Large intestine (tissue), 3 donors: ENCODE data around the gene FAM13A. TPM values are rescaled to one million over a fixed set of nuclear protein-coding genes. Genes with fewer than 3 reads are reported as not detected.

Experiments used
- DNase-seq, 2 donors: peaks; one replicate each; pipeline versions ENCODE4 v3.0.0 to v3.0.0-alpha.2; 2013
- H3K27ac ChIP-seq: one replicate; pipeline ENCODE4 v1.5.1; 2013; ENCODE audit warnings: low read length
- H3K27me3 ChIP-seq: 2 replicates; pipeline ENCODE4 v1.6.1; 2013; ENCODE audit warnings: low read length; ENCODE audit not compliant: control insufficient read depth, insufficient read depth
- H3K36me3 ChIP-seq: 2 replicates; pipeline ENCODE4 v1.6.1; 2013; ENCODE audit warnings: low read length; ENCODE audit not compliant: control insufficient read depth, insufficient read depth
- H3K4me1 ChIP-seq: one replicate; pipeline ENCODE4 v1.6.1; 2013; ENCODE audit warnings: low read length; ENCODE audit not compliant: control insufficient read depth, insufficient read depth
- H3K4me3 ChIP-seq: one replicate; pipeline ENCODE4 v1.5.1; 2013; ENCODE audit warnings: low read length
- H3K9me3 ChIP-seq: one replicate; pipeline ENCODE4 v1.6.1; 2013; ENCODE audit warnings: mild to moderate bottlenecking, low read depth, low read length, moderate library complexity; ENCODE audit not compliant: control insufficient read depth
- WGBS: methylation state at CpG from one replicate; pipeline ENCODE4 v1.1.5; 2013; ENCODE audit warnings: low lambda C conversion rate; ENCODE audit not compliant: insufficient coverage; 5-methylcytosine and 5-hydroxymethylcytosine counted together
- polyA plus RNA-seq: library from polyadenylated mRNA; unstranded; fragments of 120-200 nt; gene quantifications from one replicate; pipeline ENCODE4 v1.2.1, GENCODE V29; 2013

The FAM13A gene
- polyA plus RNA-seq, 1 donor: 151 TPM

- Histone ChIP-seq H3K27ac (no peak overlapping the region), H3K27me3 (no peaks in the 10 kb centered on the region), H3K4me1 (no peaks in the 10 kb centered on the region), H3K36me3 (no peaks in the 10 kb centered on the region), H3K9me3 (no peaks in the 10 kb centered on the region), H3K4me3 (no peak overlapping the region)
- DNase-seq: no peak
- 100% methylated on average over 2 of the region's 4 CpGs for WGBS
These were observed 7.9 kb downstream of the FAM13A start for GRCh38 chr4:89048906-89049601.

GRCh38 chr4:89044147-89044900 lies 12.7 kb downstream of the FAM13A start:
- no peak for DNase-seq
- no peak overlapping the region for H3K27ac ChIP-seq
- no peaks in the 10 kb centered on the region for H3K27me3 ChIP-seq
- H3K9me3 ChIP-seq: no peaks in the 10 kb centered on the region
- H3K4me1 ChIP-seq: no peaks in the 10 kb centered on the region
- no peaks in the 10 kb centered on the region for H3K36me3 ChIP-seq
- WGBS: 100% methylated on average over 3 of the region's 7 CpGs
- H3K4me3 ChIP-seq: no peak overlapping the region

DNA sequence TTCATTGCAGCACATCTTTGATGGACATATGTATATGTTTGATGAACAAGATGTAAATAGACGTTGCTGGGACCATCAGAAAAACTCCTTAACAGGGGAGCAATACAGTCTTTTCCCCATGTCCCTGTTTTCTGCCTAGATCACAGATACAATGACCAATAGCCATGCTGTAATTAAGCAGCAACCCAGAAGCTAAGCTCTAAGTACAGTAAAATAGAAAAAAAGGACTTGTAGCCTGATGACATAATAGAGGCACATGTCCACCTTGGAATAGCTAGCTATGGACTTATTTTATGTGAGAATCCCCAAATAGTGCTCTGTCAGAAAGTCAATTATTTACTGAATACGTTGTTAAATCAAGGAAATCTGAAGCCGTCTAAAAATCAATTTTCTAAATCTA lies 14.9 kb downstream of the FAM13A start:
- Histone ChIP-seq H3K36me3 (no peaks in the 10 kb centered on the region), H3K27ac (no peak overlapping the region), H3K4me3 (no peak overlapping the region), H3K4me1 (no peaks in the 10 kb centered on the region), H3K9me3 (no peaks in the 10 kb centered on the region), H3K27me3 (no peaks in the 10 kb centered on the region)
- WGBS: 100% methylated on average over 2 of the region's 3 CpGs
- DNase-seq: no peak

DNA sequence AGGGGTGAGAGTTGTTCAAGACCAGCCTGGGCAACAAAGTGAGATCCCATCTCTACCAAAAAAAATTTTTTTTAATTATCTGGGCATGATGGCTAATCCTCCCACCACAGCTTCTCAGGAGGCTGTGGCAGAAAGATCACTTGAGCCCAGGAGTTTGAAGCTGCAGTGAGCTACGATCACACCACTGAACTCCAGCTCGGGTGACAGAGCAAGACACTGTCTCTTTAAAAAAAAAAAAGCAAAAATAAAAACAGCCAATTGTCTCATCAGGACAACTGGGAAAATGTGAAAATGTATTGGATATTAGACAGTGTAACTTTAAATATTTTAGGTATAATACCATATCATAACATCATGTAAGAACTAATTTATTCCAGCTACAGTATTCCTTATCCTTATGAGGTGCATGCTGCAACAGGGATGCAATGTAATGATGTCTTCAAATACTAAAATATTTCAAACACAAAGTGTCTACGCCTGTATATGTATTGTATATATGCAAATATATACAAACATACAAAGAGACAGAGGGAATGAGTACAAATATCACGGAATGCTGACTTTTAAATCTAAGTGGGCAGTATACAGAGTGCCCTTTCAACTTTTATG lies 17.2 kb downstream of the FAM13A start:
- no peaks in the 10 kb centered on the region for H3K27me3 ChIP-seq
- 100% methylated on average over 1 of the region's 4 CpGs for WGBS
- H3K4me1 ChIP-seq: no peaks in the 10 kb centered on the region
- H3K27ac ChIP-seq: no peak overlapping the region
- no peak for DNase-seq
- peaks cover 11% of the 10 kb centered on the region for H3K9me3 ChIP-seq
- no peak overlapping the region for H3K4me3 ChIP-seq
- H3K36me3 ChIP-seq: peaks cover 2% of the 10 kb centered on the region

DNA sequence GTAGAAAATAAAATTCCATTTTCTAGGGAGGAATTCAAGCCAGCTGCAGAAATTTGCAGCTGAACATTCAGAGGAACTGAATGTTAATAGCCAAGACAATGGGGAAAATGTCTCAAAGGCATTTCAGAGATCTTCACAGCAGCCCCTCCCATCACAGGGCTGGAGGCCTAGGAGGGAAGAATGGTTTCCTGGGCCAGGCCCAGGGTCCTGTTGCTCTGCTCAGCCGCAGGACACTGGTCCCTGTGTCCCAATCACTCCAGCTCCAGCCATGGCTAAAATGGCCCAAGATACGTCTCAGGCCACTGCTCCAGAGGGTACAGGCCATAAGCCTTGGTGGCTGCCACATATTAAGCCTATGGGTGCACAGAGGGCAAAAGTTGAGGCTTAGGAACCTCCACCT lies 20.4 kb downstream of the FAM13A start:
- no peak for DNase-seq
- Histone ChIP-seq H3K27me3 (no peaks in the 10 kb centered on the region), H3K36me3 (peaks cover 2% of the 10 kb centered on the region), H3K9me3 (peaks cover 11% of the 10 kb centered on the region), H3K4me1 (no peaks in the 10 kb centered on the region), H3K27ac (no peak overlapping the region), H3K4me3 (no peak overlapping the region)
- no CpG with 5 or more reads among the region's 2 CpGs for WGBS

GRCh38 chr4:89031272-89031671 lies 25.7 kb downstream of the FAM13A start:
- no peak for DNase-seq
- Histone ChIP-seq H3K9me3 (peaks cover 6% of the 10 kb centered on the region), H3K27ac (no peak overlapping the region)

DNA sequence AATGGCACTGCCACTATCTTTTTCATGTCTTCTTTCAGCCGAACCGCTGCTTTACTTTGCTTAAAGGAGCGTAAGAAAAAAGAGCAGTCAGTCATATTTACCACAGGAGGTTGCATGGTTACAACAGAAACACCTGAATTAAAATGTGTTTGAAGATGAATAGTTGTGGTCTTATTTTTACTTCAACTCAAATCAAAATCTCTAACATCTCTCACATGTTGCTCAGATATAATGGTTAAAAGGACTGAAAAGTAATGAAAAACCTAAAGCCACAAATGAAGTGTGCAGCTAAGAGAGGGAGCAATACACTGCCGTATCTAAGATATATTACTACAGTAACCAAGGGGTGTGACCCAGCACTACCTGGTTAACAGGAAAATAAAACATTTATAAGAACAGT lies 27.4 kb downstream of the FAM13A start:
- 100% methylated on average over 2 of the region's 4 CpGs for WGBS
- Histone ChIP-seq H3K36me3 (peaks cover 5% of the 10 kb centered on the region), H3K4me1 (no peaks in the 10 kb centered on the region), H3K27me3 (no peaks in the 10 kb centered on the region), H3K27ac (no peak overlapping the region), H3K4me3 (no peak overlapping the region), H3K9me3 (no peaks in the 10 kb centered on the region)
- no peak for DNase-seq

More at GRCh38 chr4:89031272-89031671, 25.7 kb downstream of the FAM13A start:
- H3K36me3 ChIP-seq: peaks cover 7% of the 10 kb centered on the region
- no peak overlapping the region for H3K4me3 ChIP-seq
- H3K4me1 ChIP-seq: no peaks in the 10 kb centered on the region
- no peaks in the 10 kb centered on the region for H3K27me3 ChIP-seq

DNA sequence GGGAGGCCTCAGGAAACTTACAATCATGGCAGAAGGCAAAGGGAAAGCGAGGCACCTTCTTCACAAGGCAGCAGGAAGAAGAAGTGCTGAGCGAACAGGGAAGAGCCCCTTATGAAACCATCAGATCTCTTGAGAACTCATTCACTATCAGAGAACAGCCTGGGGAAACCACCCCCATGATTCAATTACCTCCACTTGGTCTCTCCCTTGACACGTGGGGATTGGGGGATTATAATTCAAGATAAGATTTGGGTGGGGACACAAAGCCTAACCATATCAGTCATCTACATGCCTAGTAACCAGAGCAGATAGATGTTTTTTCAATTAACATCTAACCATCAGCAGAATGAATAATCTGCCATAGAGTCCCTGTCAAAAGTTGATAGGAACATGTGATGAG lies 30.4 kb downstream of the FAM13A start:
- no CpG with 5 or more reads among the region's 3 CpGs for WGBS

GRCh38 chr4:89024051-89024675 lies 32.8 kb downstream of the FAM13A start:
- Histone ChIP-seq H3K36me3 (peaks cover 8% of the 10 kb centered on the region), H3K4me3 (no peak overlapping the region), H3K27ac (no peak overlapping the region), H3K9me3 (no peaks in the 10 kb centered on the region), H3K27me3 (no peaks in the 10 kb centered on the region), H3K4me1 (peaks cover 15% of the 10 kb centered on the region)
- DNase-seq: peak; percentile 73 to 75
- no CpG with 5 or more reads among the region's 4 CpGs for WGBS

More for the DNA sequence above, 30.4 kb downstream of the FAM13A start:
- no peak overlapping the region for H3K4me3 ChIP-seq
- no peaks in the 10 kb centered on the region for H3K9me3 ChIP-seq
- DNase-seq: no peak
- H3K27ac ChIP-seq: no peak overlapping the region
- peaks cover 5% of the 10 kb centered on the region for H3K36me3 ChIP-seq
- no peaks in the 10 kb centered on the region for H3K27me3 ChIP-seq
- peaks cover 13% of the 10 kb centered on the region for H3K4me1 ChIP-seq

GRCh38 chr4:89023140-89023539 lies 33.8 kb downstream of the FAM13A start:
- no peak overlapping the region for H3K4me3 ChIP-seq
- no peak overlapping the region for H3K27ac ChIP-seq
- H3K9me3 ChIP-seq: no peaks in the 10 kb centered on the region
- peaks cover 18% of the 10 kb centered on the region for H3K36me3 ChIP-seq
- WGBS: 86% methylated on average over 1 of the region's 1 CpG
- DNase-seq: no peak
- H3K27me3 ChIP-seq: no peaks in the 10 kb centered on the region
- peaks cover 15% of the 10 kb centered on the region for H3K4me1 ChIP-seq
